Measurements from ENCODE around the gene RGS14. TPM values are rescaled to one million over a fixed set of nuclear protein-coding genes. Genes with fewer than 3 reads are reported as not detected.

The RGS14 gene, protein sequence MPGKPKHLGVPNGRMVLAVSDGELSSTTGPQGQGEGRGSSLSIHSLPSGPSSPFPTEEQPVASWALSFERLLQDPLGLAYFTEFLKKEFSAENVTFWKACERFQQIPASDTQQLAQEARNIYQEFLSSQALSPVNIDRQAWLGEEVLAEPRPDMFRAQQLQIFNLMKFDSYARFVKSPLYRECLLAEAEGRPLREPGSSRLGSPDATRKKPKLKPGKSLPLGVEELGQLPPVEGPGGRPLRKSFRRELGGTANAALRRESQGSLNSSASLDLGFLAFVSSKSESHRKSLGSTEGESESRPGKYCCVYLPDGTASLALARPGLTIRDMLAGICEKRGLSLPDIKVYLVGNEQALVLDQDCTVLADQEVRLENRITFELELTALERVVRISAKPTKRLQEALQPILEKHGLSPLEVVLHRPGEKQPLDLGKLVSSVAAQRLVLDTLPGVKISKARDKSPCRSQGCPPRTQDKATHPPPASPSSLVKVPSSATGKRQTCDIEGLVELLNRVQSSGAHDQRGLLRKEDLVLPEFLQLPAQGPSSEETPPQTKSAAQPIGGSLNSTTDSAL
- 4.3 and 7.4 TPM in 2 replicates for total RNA-seq

DNA sequence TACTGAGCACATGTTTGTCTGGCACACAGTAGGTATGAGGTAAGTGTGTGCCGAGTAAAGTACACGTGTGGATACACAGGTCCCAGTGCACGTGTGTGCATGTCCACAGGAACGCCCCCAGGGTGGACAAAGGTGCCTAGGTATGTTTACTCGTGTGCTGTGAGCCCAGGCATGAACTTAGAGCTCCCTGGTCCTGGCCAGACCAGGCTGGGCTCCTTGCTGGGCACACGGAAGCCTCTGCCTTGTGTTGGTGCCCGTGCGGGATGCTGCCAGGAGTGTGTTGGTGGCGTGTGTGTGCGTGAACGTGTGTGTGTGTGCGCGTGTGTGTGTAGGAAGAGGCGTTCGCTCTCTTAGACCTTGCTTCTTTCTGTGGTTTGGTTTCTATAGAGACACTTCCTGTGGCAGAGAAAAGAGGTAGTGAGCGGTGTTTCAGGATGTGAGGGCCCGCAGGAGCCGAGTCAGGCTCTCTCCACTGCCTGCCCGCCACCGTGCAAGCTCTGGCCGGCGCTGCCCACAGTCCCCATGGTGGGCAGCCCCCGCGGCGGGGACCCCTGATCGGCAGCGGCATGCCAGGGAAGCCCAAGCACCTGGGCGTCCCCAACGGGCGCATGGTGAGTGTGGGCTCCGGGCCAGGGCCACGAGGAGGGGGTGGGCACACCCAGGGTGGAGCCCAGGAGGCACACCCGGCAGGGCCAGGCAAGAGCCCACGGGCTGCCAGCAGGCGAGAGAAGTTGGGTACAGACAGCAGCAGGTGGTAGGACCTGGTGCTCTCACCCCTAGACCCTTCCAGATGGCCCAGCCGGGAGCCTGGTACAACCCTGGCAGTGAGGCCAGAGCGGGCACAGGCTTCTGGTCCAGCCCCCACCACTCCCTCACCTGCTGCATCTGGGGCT is at the start of gene RGS14:
TSS of gene RGS14 (plus strand) at position 466 of the 893 bp plus-strand sequence. CDS start at position 567, 101 bp downstream.

DNA sequence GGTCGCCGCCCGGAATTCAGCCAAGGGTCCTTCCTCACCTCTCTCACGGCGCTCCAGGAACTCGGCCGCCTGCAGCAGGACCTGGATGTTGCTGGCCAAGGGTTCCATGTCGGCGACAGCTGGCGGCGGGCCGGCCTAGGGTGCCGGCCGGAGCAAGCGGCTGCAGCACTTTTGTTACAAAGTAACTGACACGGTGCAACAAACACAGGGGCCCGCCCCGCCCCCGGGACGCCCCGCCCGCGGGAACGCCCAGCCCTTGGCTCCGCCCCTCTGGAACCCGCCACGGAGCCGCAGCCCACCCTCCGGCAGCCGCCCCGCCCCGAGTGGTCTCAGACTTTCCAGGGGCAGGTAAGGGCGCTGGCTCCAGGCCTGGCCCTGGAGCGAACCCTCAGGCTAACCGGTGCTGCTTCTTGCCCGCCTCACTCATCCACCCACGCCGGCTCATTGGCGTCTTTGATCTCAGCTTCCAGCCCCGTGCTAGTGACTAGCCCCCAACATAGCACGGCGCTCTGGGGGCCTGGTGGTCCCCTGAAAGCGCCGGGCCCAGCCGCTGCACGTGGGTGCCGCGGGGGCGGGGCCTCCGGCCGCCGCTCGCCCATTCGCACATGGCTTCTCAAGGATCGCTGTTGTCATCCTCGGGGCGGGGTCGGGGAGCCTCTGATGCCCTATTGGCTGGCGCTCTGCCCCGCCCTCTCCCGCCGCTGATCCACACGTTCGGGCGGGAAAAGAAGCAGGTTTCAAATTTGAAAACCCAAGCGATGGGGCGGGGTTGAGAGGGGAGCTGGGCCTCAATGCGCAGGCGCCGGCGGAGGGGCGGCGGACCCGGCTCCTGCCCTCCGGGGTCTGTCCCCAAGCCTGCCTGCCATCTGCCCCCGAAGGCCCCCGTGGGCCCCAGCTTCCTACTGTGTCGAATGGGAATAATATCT is 45.7 kb upstream of the RGS14 start, which contains the start of gene MXD3:
TSS of gene MXD3 (minus strand) at position 176 of the 926 bp plus-strand sequence. CDS start at position 108, 68 bp downstream.

DNA sequence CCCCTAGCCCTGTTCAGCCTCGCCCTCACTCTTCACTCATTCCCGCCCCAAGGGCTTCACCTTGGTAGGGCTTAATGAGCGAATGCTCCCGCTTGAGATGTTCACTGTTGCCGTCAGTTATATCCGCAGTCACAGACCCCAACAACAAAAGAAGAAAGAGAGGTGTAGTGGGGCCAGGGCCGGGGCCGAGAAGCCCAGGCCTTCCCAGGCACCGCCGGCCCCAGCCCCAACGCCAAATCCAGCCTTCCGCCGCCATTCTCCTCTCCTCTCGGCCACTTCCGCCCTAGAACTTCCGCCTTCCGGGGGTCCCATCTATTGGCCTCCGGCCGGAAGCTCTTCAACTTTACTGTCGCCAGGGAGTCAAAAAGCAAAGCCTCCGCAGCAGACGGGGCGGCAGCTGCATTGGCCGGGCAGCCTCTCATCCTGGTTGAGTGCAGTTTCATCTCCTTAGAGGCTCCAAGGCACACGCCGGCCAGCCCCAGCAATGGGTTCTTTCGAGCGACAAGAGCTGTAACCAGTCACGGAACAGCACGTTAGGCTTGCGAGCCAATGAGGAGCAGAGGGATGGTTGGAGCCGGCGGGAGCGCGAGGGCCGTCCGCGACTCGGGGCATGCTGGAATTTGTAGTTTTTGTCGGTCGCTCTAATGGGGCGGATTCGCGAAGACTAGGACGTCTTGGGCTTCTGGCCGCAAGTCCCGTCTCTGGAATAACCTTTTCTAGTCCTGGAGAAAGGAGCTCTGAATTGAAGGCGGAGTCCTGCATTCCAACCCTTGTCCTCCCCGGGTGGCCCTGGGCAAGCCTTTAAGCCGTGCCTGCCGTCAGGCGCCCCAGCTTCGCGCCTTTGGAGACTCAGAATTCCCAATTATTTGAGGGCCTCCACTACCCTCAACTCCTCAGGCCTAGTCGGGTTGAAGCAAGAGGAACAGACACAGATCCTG is 6.1 kb upstream of the RGS14 start, which contains the start of gene LMAN2:
TSS of gene LMAN2 (minus strand) at position 277 of the 938 bp plus-strand sequence. CDS start at position 256, 21 bp downstream.

DNA sequence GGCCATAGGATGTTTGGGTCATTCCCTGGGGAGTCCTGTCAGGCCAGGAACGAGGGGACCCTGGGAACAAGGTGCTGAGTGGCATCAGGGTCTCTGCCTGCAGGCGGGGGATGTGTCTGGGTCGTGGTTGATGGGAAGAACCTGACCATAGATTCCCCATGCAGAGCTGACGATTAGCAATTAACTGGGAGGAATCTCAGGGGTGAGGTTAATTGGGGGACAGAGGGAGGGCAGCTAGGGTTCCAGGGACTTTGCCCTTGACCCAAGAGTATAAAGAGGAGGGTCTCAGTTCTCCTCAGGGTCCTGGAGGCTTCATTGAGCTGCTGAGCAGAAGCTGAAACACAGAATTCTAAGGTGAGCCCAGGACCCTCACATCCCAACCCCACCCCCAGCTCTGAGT is 26.4 kb downstream of the RGS14 start, which contains the start of gene SLC34A1:
TSS of gene SLC34A1 (plus strand) at position 301 of the 400 bp plus-strand sequence. CDS start 1,308 bp downstream, outside the sequence.

DNA sequence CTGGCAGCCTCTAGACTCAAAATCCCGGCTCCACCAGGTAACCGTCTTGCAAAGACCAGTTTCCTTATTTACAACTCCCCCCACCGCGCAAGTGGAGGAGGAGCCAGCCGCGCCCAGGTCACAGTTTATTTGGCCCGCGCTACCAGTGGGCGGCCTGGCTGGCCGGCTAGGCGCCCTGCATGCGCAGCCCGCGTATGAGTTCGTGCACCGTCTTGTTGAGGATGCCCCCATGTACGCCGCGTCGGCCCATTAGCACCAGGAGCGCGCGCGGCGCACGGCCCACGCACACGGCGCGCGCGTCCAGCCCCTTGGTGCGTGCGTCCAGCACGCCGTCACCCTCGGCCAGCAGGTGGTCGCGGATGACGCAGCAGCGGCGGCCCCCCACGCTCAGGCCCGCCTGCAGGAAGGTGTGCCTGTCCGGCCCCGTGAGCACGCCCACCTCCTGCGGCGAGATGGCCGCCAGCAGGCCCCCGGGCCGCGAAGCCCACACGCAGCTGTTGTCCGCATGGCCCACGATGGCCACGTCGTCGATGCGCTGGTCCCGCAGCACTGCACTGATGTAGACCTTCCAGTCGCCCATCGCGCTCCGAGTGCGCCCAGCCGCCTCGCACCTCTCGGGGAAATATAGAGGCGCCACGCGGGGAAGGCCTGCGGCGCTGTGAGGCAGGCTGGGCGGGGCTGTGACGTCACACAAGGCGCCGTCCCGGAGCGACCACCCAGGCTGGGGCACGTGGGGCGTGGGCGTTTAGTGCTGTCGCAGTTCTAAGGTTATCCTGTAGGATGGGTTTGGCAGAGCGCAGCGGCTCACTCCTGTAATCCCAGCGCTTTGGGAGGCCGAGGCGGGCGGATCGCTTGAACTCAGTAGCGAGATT is 42.5 kb downstream of the RGS14 start, which contains the start of gene PFN3:
TSS of gene PFN3 (minus strand) at position 665 of the 872 bp plus-strand sequence. CDS start at position 580, 85 bp downstream.

DNA sequence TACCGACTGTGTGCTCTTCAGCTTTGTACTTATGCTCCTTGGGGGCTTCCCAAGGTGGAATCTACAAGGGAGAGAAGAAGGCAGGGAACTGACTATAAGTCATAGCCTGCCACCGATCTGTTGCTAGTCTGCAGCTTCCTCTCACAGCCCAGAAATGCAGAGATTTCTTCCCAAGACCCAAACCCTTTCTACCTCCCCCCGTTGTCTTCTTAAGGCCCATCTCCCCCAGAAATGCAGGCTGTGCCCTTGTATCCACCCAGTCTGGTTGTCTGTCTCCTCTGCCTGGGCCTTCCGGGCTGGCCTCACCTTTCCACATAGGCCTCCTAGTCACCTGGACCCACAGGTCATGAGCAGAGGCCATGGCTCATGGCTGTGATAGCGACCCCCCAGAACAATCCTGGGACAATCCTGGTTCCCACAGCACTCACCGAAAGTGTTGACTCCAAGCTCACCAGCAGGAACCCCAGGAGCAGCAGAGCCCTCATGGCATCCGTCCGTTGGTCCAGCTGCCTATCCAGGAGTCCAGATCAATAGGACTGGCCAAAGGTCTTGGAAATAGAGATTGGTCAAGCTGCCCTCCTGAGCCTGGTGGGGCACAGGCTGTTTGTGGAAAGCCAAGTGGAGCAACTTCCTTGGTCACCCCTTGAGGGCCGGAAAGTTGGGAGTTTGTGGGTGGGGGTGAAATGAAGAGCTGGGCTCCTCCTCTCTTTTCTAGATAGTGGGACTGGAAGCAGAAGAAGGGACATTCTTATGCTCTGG is 51.5 kb downstream of the RGS14 start, which contains the start of gene F12:
TSS of gene F12 (minus strand) at position 522 of the 759 bp plus-strand sequence. CDS start at position 485, 37 bp downstream.

Other genes starting within 250 kb of the RGS14 start
- 43.8 and 47.0 TPM in 2 replicates for gene NSD1, start 224.2 kb upstream of the RGS14 start, total RNA-seq
- gene RAB24, start 54.2 kb upstream of the RGS14 start, total RNA-seq = 21.4 and 36.1 TPM in 2 replicates
- 93.1 and 168 TPM in 2 replicates for gene PRELID1, start 54.1 kb upstream of the RGS14 start, total RNA-seq
- gene MXD3, start 46.0 kb upstream of the RGS14 start, total RNA-seq = 9.7 and 32.6 TPM in 2 replicates
- gene LMAN2, start 6.3 kb upstream of the RGS14 start, total RNA-seq = 332 and 487 TPM in 2 replicates
- not detected in 2 replicates for gene SLC34A1, start 26.5 kb downstream of the RGS14 start, total RNA-seq
- not detected in 2 replicates for gene PFN3, start 42.7 kb downstream of the RGS14 start, total RNA-seq
- 0.22 and 0.50 TPM in 2 replicates for gene F12, start 51.6 kb downstream of the RGS14 start, total RNA-seq
- gene GRK6, start 68.8 kb downstream of the RGS14 start, total RNA-seq = 24.0 and 42.4 TPM in 2 replicates
- gene PRR7, start 88.9 kb downstream of the RGS14 start, total RNA-seq = 3.7 and 4.9 TPM in 2 replicates
- gene DBN1, start 115.7 kb downstream of the RGS14 start, total RNA-seq = 153 and 171 TPM in 2 replicates
- 109 and 136 TPM in 2 replicates for gene PDLIM7, start 139.7 kb downstream of the RGS14 start, total RNA-seq
- gene DOK3, start 151.9 kb downstream of the RGS14 start, total RNA-seq = 0.62 and 1.3 TPM in 2 replicates
- gene DDX41, start 159.0 kb downstream of the RGS14 start, total RNA-seq = 89.5 and 108 TPM in 2 replicates
- 21.6 and 26.5 TPM in 2 replicates for gene FAM193B, start 196.6 kb downstream of the RGS14 start, total RNA-seq
- 206 and 238 TPM in 2 replicates for gene TMED9, start 234.3 kb downstream of the RGS14 start, total RNA-seq
- gene B4GALT7, start 242.2 kb downstream of the RGS14 start, total RNA-seq = 33.9 and 41.0 TPM in 2 replicates